WTC11 (cell line): ENCODE measurements around the gene NUDCD3. TPM values are rescaled to one million over a fixed set of nuclear protein-coding genes. Genes with fewer than 3 reads are reported as not detected.

ENCODE experiments used
- ATAC-seq: fragments of 200-7000 bp; cut with Tn5 transposase; 2 replicates; pipeline ENCODE4 v1.10.0; 2021; ENCODE audit warnings: mild to moderate bottlenecking, moderate library complexity
- CTCF ChIA-PET: fragments of 300-600 bp; sonication (Branson Sonifier 250); formaldehyde crosslinking; loops from one replicate; lab custom pipeline; 2021; ENCODE audit warnings: antibody characterized with exemption; lab: Charles Lee
- POLR2A ChIA-PET: fragments of 350-600 bp; sonication (Branson Sonifier 250); formaldehyde crosslinking; loops from one replicate; lab custom pipeline; 2021; ENCODE audit warnings: antibody characterized with exemption; lab: Charles Lee
- DNase-seq: peaks from one replicate; pipeline ENCODE4 v3.0.0; 2021; ENCODE audit warnings: low spot score
- H3K27ac Mint-ChIP-seq: 2 replicates; pipeline ENCODE4 v1.8.0; 2021; ENCODE audit warnings: mixed read lengths
- H3K27me3 Mint-ChIP-seq: 2 replicates; pipeline ENCODE4 v1.8.0; 2021; ENCODE audit warnings: low read depth, mild to moderate bottlenecking, moderate library complexity, mixed read lengths
- H3K36me3 Mint-ChIP-seq: 2 replicates; pipeline ENCODE4 v1.8.0; 2021; ENCODE audit warnings: mixed read lengths
- H3K4me1 Mint-ChIP-seq: 2 replicates; pipeline ENCODE4 v1.8.0; 2022; ENCODE audit warnings: mixed read lengths
- H3K4me3 Mint-ChIP-seq: 2 replicates; pipeline ENCODE4 v1.8.0; 2021; ENCODE audit warnings: mild to moderate bottlenecking, moderate library complexity, mixed read lengths
- H3K9me3 Mint-ChIP-seq: 2 replicates; pipeline ENCODE4 v1.8.0; 2021; ENCODE audit warnings: mixed read lengths
- CBFB ChIP-seq: sonication (generic); formaldehyde crosslinking; IDR thresholded peaks from 2 replicates; pipeline ENCODE4 v1.8.1; 2022; ENCODE audit warnings: mild to moderate bottlenecking, low read depth, missing genetic modification reagents
- CDX4 ChIP-seq: fragments of 250-450 bp; sonication (Bioruptor Pico); IDR thresholded peaks from 2 replicates; pipeline ENCODE4 v1.9.0; 2021; ENCODE audit warnings: moderate library complexity, mild to moderate bottlenecking, inconsistent platforms, borderline replicate concordance
- CREM ChIP-seq: sonication (generic); formaldehyde crosslinking; IDR thresholded peaks from 2 replicates; pipeline ENCODE4 v1.8.1; 2022; ENCODE audit warnings: mild to moderate bottlenecking, missing genetic modification reagents, moderate library complexity
- CTCF ChIP-seq: fragments of 200-600 bp; IDR thresholded peaks from 2 replicates; pipeline ENCODE4 v1.8.0; 2022; ENCODE audit warnings: antibody characterized with exemption
- E2F4 ChIP-seq: sonication (generic); formaldehyde crosslinking; IDR thresholded peaks from 2 replicates; pipeline ENCODE4 v1.8.1; 2022; ENCODE audit warnings: low read depth, mild to moderate bottlenecking, moderate library complexity, missing genetic modification reagents, borderline replicate concordance
- FOXP4 ChIP-seq: sonication (generic); formaldehyde crosslinking; IDR thresholded peaks from 2 replicates; pipeline ENCODE4 v1.8.0; 2022; ENCODE audit warnings: mild to moderate bottlenecking, missing genetic modification reagents
- NR1H2 ChIP-seq: sonication (generic); formaldehyde crosslinking; IDR thresholded peaks from 2 replicates; pipeline ENCODE4 v1.9.0; 2021; ENCODE audit warnings: mild to moderate bottlenecking, moderate library complexity, missing genetic modification reagents
- PRRX2 ChIP-seq: fragments of 250-450 bp; sonication (Bioruptor Pico); IDR thresholded peaks from 2 replicates; pipeline ENCODE4 v1.8.0; 2021; ENCODE audit warnings: mild to moderate bottlenecking
- SP1 ChIP-seq: sonication (generic); formaldehyde crosslinking; conservative IDR thresholded peaks from 2 replicates; pipeline ENCODE4 v1.8.1; 2022; ENCODE audit warnings: missing genetic modification reagents
- TCF7 ChIP-seq: sonication (generic); formaldehyde crosslinking; IDR thresholded peaks from 2 replicates; pipeline ENCODE4 v1.8.0; 2022; ENCODE audit warnings: mild to moderate bottlenecking, low read depth, missing genetic modification reagents, moderate library complexity
- ZNF138 ChIP-seq: sonication (generic); formaldehyde crosslinking; conservative IDR thresholded peaks from 2 replicates; pipeline ENCODE4 v1.8.1; 2022; ENCODE audit warnings: mild to moderate bottlenecking, moderate library complexity, missing genetic modification reagents
- total RNA-seq: library from RNA; stranded (reverse); gene quantifications from 3 replicates; pipeline ENCODE4 v1.2.3, GENCODE V29; 2021
- TF ChIP-seq, protein P1 (sequence below): sonication (generic); formaldehyde crosslinking; conservative IDR thresholded peaks from 2 replicates; pipeline ENCODE4 v1.8.1; 2023; ENCODE audit warnings: mild to moderate bottlenecking, low read depth, missing genetic modification reagents, moderate library complexity
- TF ChIP-seq, protein P2 (sequence below): sonication (generic); formaldehyde crosslinking; IDR thresholded peaks from 2 replicates; pipeline ENCODE4 v1.8.1; 2022; ENCODE audit warnings: missing genetic modification reagents, borderline replicate concordance
- TF ChIP-seq, protein P3 (sequence below): sonication (generic); formaldehyde crosslinking; IDR thresholded peaks from 2 replicates; pipeline ENCODE4 v1.8.1; 2023; ENCODE audit warnings: mild to moderate bottlenecking, missing genetic modification reagents, borderline replicate concordance
- TF ChIP-seq, protein P4 (sequence below): sonication (generic); formaldehyde crosslinking; IDR thresholded peaks from 2 replicates; pipeline ENCODE4 v1.8.1; 2023; ENCODE audit warnings: mild to moderate bottlenecking, missing genetic modification reagents, moderate library complexity
- TF ChIP-seq, protein P5 (sequence below): sonication (generic); formaldehyde crosslinking; IDR thresholded peaks from 2 replicates; pipeline ENCODE4 v1.8.1; 2023; ENCODE audit warnings: mild to moderate bottlenecking, moderate library complexity, missing genetic modification reagents
- TF ChIP-seq, protein P6 (sequence below): fragments of 250-450 bp; sonication (Bioruptor Pico); IDR thresholded peaks from 2 replicates; pipeline ENCODE4 v2.1.2; 2022; ENCODE audit warnings: mild to moderate bottlenecking, moderate library complexity

Gene NUDCD3
- total RNA-seq, 1 experiment from 2014 or later = 71.8 TPM

DNA sequence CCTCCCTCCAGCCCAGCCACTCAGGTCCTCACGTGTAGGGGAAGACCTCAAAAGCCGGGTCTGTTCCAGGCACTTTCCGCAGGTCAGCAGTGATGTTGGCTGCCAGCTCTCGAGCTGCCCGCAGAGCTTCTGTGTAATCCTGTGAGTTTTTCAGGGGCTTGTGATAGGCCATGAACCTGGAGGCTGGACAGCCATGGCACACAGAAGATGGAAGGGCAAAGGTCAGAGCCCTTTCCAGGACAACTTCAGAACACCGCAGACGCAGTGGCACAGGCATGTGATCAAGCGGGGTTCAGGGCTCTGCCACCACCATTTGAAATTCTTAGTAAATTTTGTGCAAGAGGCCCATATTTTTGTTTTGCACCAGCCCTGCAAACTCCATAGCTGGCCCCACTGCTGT lies 26.7 kb upstream of the NUDCD3 start:
- ATAC-seq (no peak), DNase-seq (no peak)
- Mint-ChIP-seq H3K4me1 (no peaks in the 10 kb centered on the region), H3K36me3 (no peaks in the 10 kb centered on the region), H3K27me3 (no peaks in the 10 kb centered on the region; the same call in 1 of the 2 replicates), H3K9me3 (no peaks in the 10 kb centered on the region), H3K4me3 (no peak overlapping the region), H3K27ac (no peak overlapping the region)
- ChIA-PET CTCF (interaction anchor here (0.8 to 2.0 kb wide), 3 partner anchors 17 to 277 kb away, joined by 3 to 9 read pairs (median 3); no protein-coding TSS in a partner anchor), POLR2A (no interaction called here)
- TF ChIP-seq PRRX2 = no peak
- TF ChIP-seq CBFB = no peak
- TF ChIP-seq, protein P1, sequence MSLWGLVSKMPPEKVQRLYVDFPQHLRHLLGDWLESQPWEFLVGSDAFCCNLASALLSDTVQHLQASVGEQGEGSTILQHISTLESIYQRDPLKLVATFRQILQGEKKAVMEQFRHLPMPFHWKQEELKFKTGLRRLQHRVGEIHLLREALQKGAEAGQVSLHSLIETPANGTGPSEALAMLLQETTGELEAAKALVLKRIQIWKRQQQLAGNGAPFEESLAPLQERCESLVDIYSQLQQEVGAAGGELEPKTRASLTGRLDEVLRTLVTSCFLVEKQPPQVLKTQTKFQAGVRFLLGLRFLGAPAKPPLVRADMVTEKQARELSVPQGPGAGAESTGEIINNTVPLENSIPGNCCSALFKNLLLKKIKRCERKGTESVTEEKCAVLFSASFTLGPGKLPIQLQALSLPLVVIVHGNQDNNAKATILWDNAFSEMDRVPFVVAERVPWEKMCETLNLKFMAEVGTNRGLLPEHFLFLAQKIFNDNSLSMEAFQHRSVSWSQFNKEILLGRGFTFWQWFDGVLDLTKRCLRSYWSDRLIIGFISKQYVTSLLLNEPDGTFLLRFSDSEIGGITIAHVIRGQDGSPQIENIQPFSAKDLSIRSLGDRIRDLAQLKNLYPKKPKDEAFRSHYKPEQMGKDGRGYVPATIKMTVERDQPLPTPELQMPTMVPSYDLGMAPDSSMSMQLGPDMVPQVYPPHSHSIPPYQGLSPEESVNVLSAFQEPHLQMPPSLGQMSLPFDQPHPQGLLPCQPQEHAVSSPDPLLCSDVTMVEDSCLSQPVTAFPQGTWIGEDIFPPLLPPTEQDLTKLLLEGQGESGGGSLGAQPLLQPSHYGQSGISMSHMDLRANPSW = no peak
- TF ChIP-seq NR1H2 = no peak
- TF ChIP-seq E2F4 (CRISPR knock-in tag) = no peak
- TF ChIP-seq, protein P2, sequence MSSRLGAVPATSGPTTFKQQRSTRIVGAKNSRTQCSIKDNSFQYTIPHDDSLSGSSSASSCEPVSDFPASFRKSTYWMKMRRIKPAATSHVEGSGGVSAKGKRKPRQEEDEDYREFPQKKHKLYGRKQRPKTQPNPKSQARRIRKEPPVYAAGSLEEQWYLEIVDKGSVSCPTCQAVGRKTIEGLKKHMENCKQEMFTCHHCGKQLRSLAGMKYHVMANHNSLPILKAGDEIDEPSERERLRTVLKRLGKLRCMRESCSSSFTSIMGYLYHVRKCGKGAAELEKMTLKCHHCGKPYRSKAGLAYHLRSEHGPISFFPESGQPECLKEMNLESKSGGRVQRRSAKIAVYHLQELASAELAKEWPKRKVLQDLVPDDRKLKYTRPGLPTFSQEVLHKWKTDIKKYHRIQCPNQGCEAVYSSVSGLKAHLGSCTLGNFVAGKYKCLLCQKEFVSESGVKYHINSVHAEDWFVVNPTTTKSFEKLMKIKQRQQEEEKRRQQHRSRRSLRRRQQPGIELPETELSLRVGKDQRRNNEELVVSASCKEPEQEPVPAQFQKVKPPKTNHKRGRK (CRISPR knock-in tag) = no peak
- no peak for TF ChIP-seq CDX4 (CRISPR knock-in tag)
- TF ChIP-seq, protein P3, sequence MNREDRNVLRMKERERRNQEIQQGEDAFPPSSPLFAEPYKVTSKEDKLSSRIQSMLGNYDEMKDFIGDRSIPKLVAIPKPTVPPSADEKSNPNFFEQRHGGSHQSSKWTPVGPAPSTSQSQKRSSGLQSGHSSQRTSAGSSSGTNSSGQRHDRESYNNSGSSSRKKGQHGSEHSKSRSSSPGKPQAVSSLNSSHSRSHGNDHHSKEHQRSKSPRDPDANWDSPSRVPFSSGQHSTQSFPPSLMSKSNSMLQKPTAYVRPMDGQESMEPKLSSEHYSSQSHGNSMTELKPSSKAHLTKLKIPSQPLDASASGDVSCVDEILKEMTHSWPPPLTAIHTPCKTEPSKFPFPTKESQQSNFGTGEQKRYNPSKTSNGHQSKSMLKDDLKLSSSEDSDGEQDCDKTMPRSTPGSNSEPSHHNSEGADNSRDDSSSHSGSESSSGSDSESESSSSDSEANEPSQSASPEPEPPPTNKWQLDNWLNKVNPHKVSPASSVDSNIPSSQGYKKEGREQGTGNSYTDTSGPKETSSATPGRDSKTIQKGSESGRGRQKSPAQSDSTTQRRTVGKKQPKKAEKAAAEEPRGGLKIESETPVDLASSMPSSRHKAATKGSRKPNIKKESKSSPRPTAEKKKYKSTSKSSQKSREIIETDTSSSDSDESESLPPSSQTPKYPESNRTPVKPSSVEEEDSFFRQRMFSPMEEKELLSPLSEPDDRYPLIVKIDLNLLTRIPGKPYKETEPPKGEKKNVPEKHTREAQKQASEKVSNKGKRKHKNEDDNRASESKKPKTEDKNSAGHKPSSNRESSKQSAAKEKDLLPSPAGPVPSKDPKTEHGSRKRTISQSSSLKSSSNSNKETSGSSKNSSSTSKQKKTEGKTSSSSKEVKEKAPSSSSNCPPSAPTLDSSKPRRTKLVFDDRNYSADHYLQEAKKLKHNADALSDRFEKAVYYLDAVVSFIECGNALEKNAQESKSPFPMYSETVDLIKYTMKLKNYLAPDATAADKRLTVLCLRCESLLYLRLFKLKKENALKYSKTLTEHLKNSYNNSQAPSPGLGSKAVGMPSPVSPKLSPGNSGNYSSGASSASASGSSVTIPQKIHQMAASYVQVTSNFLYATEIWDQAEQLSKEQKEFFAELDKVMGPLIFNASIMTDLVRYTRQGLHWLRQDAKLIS (CRISPR knock-in tag) = no peak
- TF ChIP-seq ZNF138 (CRISPR knock-in tag) = no peak
- no peak for TF ChIP-seq CTCF
- no peak for TF ChIP-seq SP1 (CRISPR knock-in tag)
- TF ChIP-seq TCF7 (CRISPR knock-in tag) = no peak
- TF ChIP-seq, protein P4, sequence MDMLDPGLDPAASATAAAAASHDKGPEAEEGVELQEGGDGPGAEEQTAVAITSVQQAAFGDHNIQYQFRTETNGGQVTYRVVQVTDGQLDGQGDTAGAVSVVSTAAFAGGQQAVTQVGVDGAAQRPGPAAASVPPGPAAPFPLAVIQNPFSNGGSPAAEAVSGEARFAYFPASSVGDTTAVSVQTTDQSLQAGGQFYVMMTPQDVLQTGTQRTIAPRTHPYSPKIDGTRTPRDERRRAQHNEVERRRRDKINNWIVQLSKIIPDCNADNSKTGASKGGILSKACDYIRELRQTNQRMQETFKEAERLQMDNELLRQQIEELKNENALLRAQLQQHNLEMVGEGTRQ = no peak
- TF ChIP-seq FOXP4 (CRISPR knock-in tag) = no peak
- TF ChIP-seq, protein P5, sequence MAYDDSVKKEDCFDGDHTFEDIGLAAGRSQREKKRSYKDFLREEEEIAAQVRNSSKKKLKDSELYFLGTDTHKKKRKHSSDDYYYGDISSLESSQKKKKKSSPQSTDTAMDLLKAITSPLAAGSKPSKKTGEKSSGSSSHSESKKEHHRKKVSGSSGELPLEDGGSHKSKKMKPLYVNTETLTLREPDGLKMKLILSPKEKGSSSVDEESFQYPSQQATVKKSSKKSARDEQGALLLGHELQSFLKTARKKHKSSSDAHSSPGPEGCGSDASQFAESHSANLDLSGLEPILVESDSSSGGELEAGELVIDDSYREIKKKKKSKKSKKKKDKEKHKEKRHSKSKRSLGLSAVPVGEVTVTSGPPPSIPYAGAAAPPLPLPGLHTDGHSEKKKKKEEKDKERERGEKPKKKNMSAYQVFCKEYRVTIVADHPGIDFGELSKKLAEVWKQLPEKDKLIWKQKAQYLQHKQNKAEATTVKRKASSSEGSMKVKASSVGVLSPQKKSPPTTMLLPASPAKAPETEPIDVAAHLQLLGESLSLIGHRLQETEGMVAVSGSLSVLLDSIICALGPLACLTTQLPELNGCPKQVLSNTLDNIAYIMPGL (CRISPR knock-in tag) = no peak
- TF ChIP-seq, protein P6, sequence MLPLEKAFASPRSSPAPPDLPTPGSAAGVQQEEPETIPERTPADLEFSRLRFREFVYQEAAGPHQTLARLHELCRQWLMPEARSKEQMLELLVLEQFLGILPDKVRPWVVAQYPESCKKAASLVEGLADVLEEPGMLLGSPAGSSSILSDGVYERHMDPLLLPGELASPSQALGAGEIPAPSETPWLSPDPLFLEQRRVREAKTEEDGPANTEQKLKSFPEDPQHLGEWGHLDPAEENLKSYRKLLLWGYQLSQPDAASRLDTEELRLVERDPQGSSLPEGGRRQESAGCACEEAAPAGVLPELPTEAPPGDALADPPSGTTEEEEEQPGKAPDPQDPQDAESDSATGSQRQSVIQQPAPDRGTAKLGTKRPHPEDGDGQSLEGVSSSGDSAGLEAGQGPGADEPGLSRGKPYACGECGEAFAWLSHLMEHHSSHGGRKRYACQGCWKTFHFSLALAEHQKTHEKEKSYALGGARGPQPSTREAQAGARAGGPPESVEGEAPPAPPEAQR = no peak
- TF ChIP-seq CREM = no peak
